BLaER1 treated with 17β-estradiol and CSF1 and Interleukin-3, amounts not matched to agents 10 nM and 100 nM (cell line): ENCODE results near the gene DAPK2.
A peak's percentile ranks its signal among the peaks of the same experiment; 100 is the strongest.

Experiments
- H3K27ac ChIP-seq, 11 experiments: shearing (Covaris generic); formaldehyde crosslinking; 2 replicates each; pipeline ENCODE4 v1.8.1; 2022
- H3K27me3 ChIP-seq, 11 experiments: shearing (Covaris generic); formaldehyde crosslinking; 2 replicates each; pipeline ENCODE4 v1.8.1; 2022
- H3K36me3 ChIP-seq, 11 experiments: shearing (Covaris generic); formaldehyde crosslinking; 2 replicates each; pipeline ENCODE4 v1.8.1; 2022
- H3K4me1 ChIP-seq, 10 experiments: shearing (Covaris generic); formaldehyde crosslinking; 2 replicates each; pipeline ENCODE4 v1.8.1; 2022
- H3K4me2 ChIP-seq, 11 experiments: shearing (Covaris generic); formaldehyde crosslinking; 2 replicates each; pipeline ENCODE4 v1.8.1; 2022
- H3K4me3 ChIP-seq, 10 experiments: shearing (Covaris generic); formaldehyde crosslinking; 2 replicates each; pipeline ENCODE4 v1.8.1; 2022
- H3K9ac ChIP-seq, 11 experiments: shearing (Covaris generic); formaldehyde crosslinking; 2 replicates each; pipeline ENCODE4 v1.8.1; 2022
- H3K9me3 ChIP-seq, 11 experiments: shearing (Covaris generic); formaldehyde crosslinking; replicated peaks in 1 of 11; 2 replicates each; pipeline ENCODE4 v1.8.1; 2022
- H4K20me1 ChIP-seq, 11 experiments: shearing (Covaris generic); formaldehyde crosslinking; 2 replicates each; pipeline ENCODE4 v1.8.1; 2022
- Cebpa-rat ChIP-seq, 11 experiments: shearing (Covaris generic); IDR thresholded peaks; 2 replicates each; pipeline ENCODE4 v1.8.1; 2022

Gene DAPK2

GRCh38 chr15:63912061-63912615, 134.1 kb downstream of the DAPK2 start:
- Histone ChIP-seq H3K4me2 (no peak overlapping the region), H3K36me3 (no peaks in the 10 kb centered on the region), H3K27me3 (no peaks in the 10 kb centered on the region), H3K4me1 (peaks cover 8 to 42% (median 19%) of the 10 kb centered on the region in 10 experiments; a peak in 19 of 20 replicates), H3K9me3 (no peaks in the 10 kb centered on the region), H3K9ac (no peak overlapping the region), H3K27ac (no peak overlapping the region), H3K4me3 (no peak overlapping the region), H4K20me1 (no peaks in the 10 kb centered on the region)
- TF ChIP-seq Cebpa-rat (IDR thresholded peaks at IDR 0.05) = no peak

GRCh38 chr15:63911160-63911559, 135.1 kb downstream of the DAPK2 start:
- Histone ChIP-seq H3K36me3 (no peaks in the 10 kb centered on the region), H3K4me1 (peaks cover 10 to 47% (median 23%) of the 10 kb centered on the region in 10 experiments), H3K4me3 (no peak overlapping the region), H3K9ac (no peak overlapping the region), H3K27ac (no peak overlapping the region), H3K4me2 (no peak overlapping the region), H3K9me3 (no peaks in the 10 kb centered on the region), H3K27me3 (no peaks in the 10 kb centered on the region), H4K20me1 (no peaks in the 10 kb centered on the region)
- no peak for TF ChIP-seq Cebpa-rat (IDR thresholded peaks at IDR 0.05)

GRCh38 chr15:63909819-63910437, 136.4 kb downstream of the DAPK2 start:
- 0 out of 22 replicates have a peak overlapping the region, but pooled peaks of 1 of the 11 experiments have one; percentile 16 for H3K9ac ChIP-seq
- TF ChIP-seq Cebpa-rat (IDR thresholded peaks at IDR 0.05) = no peak
- no peak overlapping the region for H3K4me3 ChIP-seq
- peak overlapping the region in 4 of 11 experiments; percentile 46 to 73 (median 49); a peak in 6 of 22 replicates for H3K4me2 ChIP-seq
- H3K27me3 ChIP-seq = no peaks in the 10 kb centered on the region
- no peaks in the 10 kb centered on the region for H3K9me3 ChIP-seq
- no peaks in the 10 kb centered on the region for H4K20me1 ChIP-seq
- no peaks in the 10 kb centered on the region for H3K36me3 ChIP-seq
- no peak overlapping the region for H3K27ac ChIP-seq
- peaks cover 18 to 56% (median 29%) of the 10 kb centered on the region in 10 experiments for H3K4me1 ChIP-seq

GRCh38 chr15:63908991-63909390, 137.3 kb downstream of the DAPK2 start:
- Histone ChIP-seq H3K4me3 (no peak overlapping the region), H3K4me2 (peak overlapping the region in 7 of 11 experiments; percentile 2 to 73 (median 49); a peak in 9 of 22 replicates), H3K9ac (no peak overlapping the region), H3K4me1 (peaks cover 18 to 65% (median 31%) of the 10 kb centered on the region in 10 experiments), H4K20me1 (no peaks in the 10 kb centered on the region), H3K27ac (peak overlapping the region in 3 of 11 experiments; percentile 26 to 38 (median 33); a peak in 5 of 22 replicates), H3K36me3 (no peaks in the 10 kb centered on the region), H3K27me3 (no peaks in the 10 kb centered on the region), H3K9me3 (no peaks in the 10 kb centered on the region)
- no peak for TF ChIP-seq Cebpa-rat (IDR thresholded peaks at IDR 0.05)

GRCh38 chr15:63908281-63908680, 138.0 kb downstream of the DAPK2 start:
- Histone ChIP-seq H3K9me3 (no peaks in the 10 kb centered on the region), H3K4me3 (no peak overlapping the region), H3K36me3 (no peaks in the 10 kb centered on the region), H3K4me2 (peak overlapping the region in 6 of 11 experiments; percentile 2 to 73 (median 49); a peak in 9 of 22 replicates), H3K4me1 (peaks cover 18 to 65% (median 31%) of the 10 kb centered on the region in 10 experiments), H3K9ac (no peak overlapping the region), H3K27ac (peak overlapping the region in 3 of 11 experiments; percentile 26 to 38 (median 33); a peak in 1 of 22 replicates), H3K27me3 (no peaks in the 10 kb centered on the region), H4K20me1 (no peaks in the 10 kb centered on the region)
- TF ChIP-seq Cebpa-rat (IDR thresholded peaks at IDR 0.05) = no peak

GRCh38 chr15:63907521-63907920, 138.8 kb downstream of the DAPK2 start:
- H3K36me3 ChIP-seq = no peaks in the 10 kb centered on the region
- no peak for TF ChIP-seq Cebpa-rat (IDR thresholded peaks at IDR 0.05)
- no peaks in the 10 kb centered on the region for H3K9me3 ChIP-seq

GRCh38 chr15:63906266-63906584, 140.1 kb downstream of the DAPK2 start:
- Histone ChIP-seq H3K4me3 (no peak overlapping the region), H3K4me2 (peak overlapping the region; percentile 53 to 94 (median 74)), H3K4me1 (peaks cover 34 to 84% (median 48%) of the 10 kb centered on the region in 10 experiments), H3K36me3 (no peaks in the 10 kb centered on the region), H4K20me1 (no peaks in the 10 kb centered on the region), H3K9ac (peak overlapping the region in 6 of 11 experiments; percentile 6 to 52 (median 23); a peak in 9 of 22 replicates), H3K27me3 (no peaks in the 10 kb centered on the region), H3K9me3 (no peaks in the 10 kb centered on the region), H3K27ac (peak overlapping the region; percentile 41 to 76 (median 56); a peak in 20 of 22 replicates)
- TF ChIP-seq Cebpa-rat (IDR thresholded peaks at IDR 0.05) = no peak

More at GRCh38 chr15:63907521-63907920, 138.8 kb downstream of the DAPK2 start:
- no peaks in the 10 kb centered on the region for H4K20me1 ChIP-seq
- H3K27ac ChIP-seq = 0 out of 22 replicates have a peak overlapping the region, but pooled peaks of 1 of the 11 experiments have one; percentile 15
- no peak overlapping the region for H3K4me3 ChIP-seq
- no peaks in the 10 kb centered on the region for H3K27me3 ChIP-seq
- H3K4me2 ChIP-seq = peak overlapping the region in 4 of 11 experiments; percentile 74 to 90 (median 85); a peak in 5 of 22 replicates
- H3K9ac ChIP-seq = no peak overlapping the region
- peaks cover 21 to 71% (median 35%) of the 10 kb centered on the region in 10 experiments for H3K4me1 ChIP-seq

GRCh38 chr15:63905558-63906265, 140.6 kb downstream of the DAPK2 start:
- Histone ChIP-seq H3K27me3 (no peaks in the 10 kb centered on the region), H4K20me1 (no peaks in the 10 kb centered on the region), H3K4me1 (peaks cover 39 to 89% (median 53%) of the 10 kb centered on the region in 10 experiments), H3K4me3 (0 out of 20 replicates have a peak overlapping the region, but pooled peaks of 1 of the 10 experiments have one; percentile 13), H3K9ac (peak overlapping the region in 6 of 11 experiments; percentile 6 to 52 (median 23); a peak in 10 of 22 replicates), H3K9me3 (no peaks in the 10 kb centered on the region), H3K36me3 (no peaks in the 10 kb centered on the region), H3K27ac (peak overlapping the region; percentile 41 to 76 (median 56); a peak in 20 of 22 replicates), H3K4me2 (peak overlapping the region; percentile 53 to 94 (median 74))
- no peak for TF ChIP-seq Cebpa-rat (IDR thresholded peaks at IDR 0.05)

GRCh38 chr15:63905131-63905530, 141.2 kb downstream of the DAPK2 start:
- no peaks in the 10 kb centered on the region for H3K36me3 ChIP-seq
- H3K27me3 ChIP-seq = no peaks in the 10 kb centered on the region
- no peak overlapping the region for H3K4me3 ChIP-seq
- peak overlapping the region; percentile 53 to 94 (median 74) for H3K4me2 ChIP-seq
- no peak for TF ChIP-seq Cebpa-rat (IDR thresholded peaks at IDR 0.05)
- peaks cover 45 to 90% (median 59%) of the 10 kb centered on the region in 10 experiments for H3K4me1 ChIP-seq
- no peaks in the 10 kb centered on the region for H4K20me1 ChIP-seq
- no peaks in the 10 kb centered on the region for H3K9me3 ChIP-seq
- H3K27ac ChIP-seq = peak overlapping the region in 8 of 11 experiments; percentile 46 to 76 (median 59); a peak in 11 of 22 replicates
- no peak overlapping the region; a peak in 1 of 22 replicates for H3K9ac ChIP-seq
